Endodermal cell (in vitro differentiated cells): Measurements from ENCODE around the gene JUP. TPM values are rescaled to one million over a fixed set of nuclear protein-coding genes. Genes with fewer than 3 reads are reported as not detected.

Experiments used
- DNase-seq: peaks from one replicate; pipeline ENCODE4 v3.0.0-alpha.2; 2017
- H3K27ac ChIP-seq: 2 replicates; pipeline ENCODE4 v1.5.1; 2013; ENCODE audit warnings: mild to moderate bottlenecking, low read depth, low read length, moderate library complexity
- H3K27me3 ChIP-seq: 2 replicates; pipeline ENCODE4 v1.6.1; 2013; ENCODE audit warnings: mild to moderate bottlenecking, low read length, moderate library complexity; ENCODE audit not compliant: insufficient read depth, control insufficient read depth, poor library complexity, severe bottlenecking
- H3K36me3 ChIP-seq: 2 replicates; pipeline ENCODE4 v1.7.0; 2013; ENCODE audit warnings: mild to moderate bottlenecking, low read length, moderate library complexity; ENCODE audit not compliant: control insufficient read depth, insufficient read depth
- H3K4me1 ChIP-seq: one replicate; pipeline ENCODE4 v1.7.0; 2013; ENCODE audit warnings: low read length; ENCODE audit not compliant: control insufficient read depth, insufficient read depth
- H3K4me3 ChIP-seq: 2 replicates; pipeline ENCODE4 v1.5.1; 2013; ENCODE audit warnings: mild to moderate bottlenecking, low read length, moderate library complexity
- H3K9ac ChIP-seq: 2 replicates; pipeline ENCODE4 v1.6.1; 2013; ENCODE audit warnings: mild to moderate bottlenecking, low read length, moderate library complexity; ENCODE audit not compliant: poor library complexity, severe bottlenecking; ENCODE audit errors: extremely low read depth
- H3K9me3 ChIP-seq: 2 replicates; pipeline ENCODE4 v1.6.1; 2013; ENCODE audit warnings: mild to moderate bottlenecking, low read length, moderate library complexity; ENCODE audit not compliant: control insufficient read depth
- H3K27ac Mint-ChIP-seq: 2 replicates; pipeline ENCODE4 v1.8.0; 2020; ENCODE audit warnings: mixed read lengths
- H3K27me3 Mint-ChIP-seq: 2 replicates; pipeline ENCODE4 v1.8.0; 2021; ENCODE audit warnings: mild to moderate bottlenecking, mixed read lengths; ENCODE audit not compliant: insufficient read depth
- H3K36me3 Mint-ChIP-seq: 2 replicates; pipeline ENCODE4 v1.8.0; 2020; ENCODE audit warnings: low read depth, mixed read lengths
- H3K4me1 Mint-ChIP-seq: 2 replicates; pipeline ENCODE4 v1.8.0; 2020; ENCODE audit warnings: mixed read lengths
- H3K4me3 Mint-ChIP-seq: 2 replicates; pipeline ENCODE4 v1.8.0; 2020; ENCODE audit warnings: mild to moderate bottlenecking, moderate library complexity, mixed read lengths
- H3K9me3 Mint-ChIP-seq: 2 replicates; pipeline ENCODE4 v1.8.0; 2020; ENCODE audit warnings: mild to moderate bottlenecking, mixed read lengths
- CTCF ChIP-seq: fragments of 200-600 bp; sonication (generic); conservative IDR thresholded peaks from 2 replicates; pipeline ENCODE4 v1.5.0; 2021; ENCODE audit warnings: antibody characterized with exemption, mild to moderate bottlenecking
- WGBS, 2 experiments: methylation state at CpG; one replicate each; pipeline versions ENCODE4 v1.1.5 to v1.1.7; 2013; ENCODE audit warnings: missing lambda C conversion rate in 2 of 2, mixed read lengths in 1 of 2; ENCODE audit not compliant: insufficient coverage in 1 of 2, insufficient read length in 1 of 2; 5-methylcytosine and 5-hydroxymethylcytosine counted together
- total RNA-seq, 2 donors: library from RNA; stranded (reverse); fragmentation: NEBNext Ultra II Directional in 1 of 2; extraction: Animal tissue kit (Norgen Biotek cat#: 25700) in 1 of 2; gene quantifications; 2 replicates in 1 of 2; 3 replicates in 1 of 2; pipeline ENCODE4 v1.2.1, GENCODE V29; 2021

JUP gene
- total RNA-seq, 2 donors from 2014 or later: 112 to 167 TPM

GRCh38 chr17:41738077-41738800 lies 48.3 kb downstream of the JUP start:
- Mint-ChIP-seq H3K27ac (peak overlapping the region; percentile 87), H3K4me1 (peaks cover 9% of the 10 kb centered on the region), H3K36me3 (no peaks in the 10 kb centered on the region), H3K4me3 (no peak overlapping the region), H3K27me3 (peaks cover 47% of the 10 kb centered on the region), H3K9me3 (no peaks in the 10 kb centered on the region)
- DNase-seq: peak; percentile 98
- Histone ChIP-seq H3K27ac (no peak overlapping the region), H3K27me3 (peaks cover 42% of the 10 kb centered on the region), H3K9ac (no peak overlapping the region), H3K9me3 (no peaks in the 10 kb centered on the region), H3K36me3 (no peaks in the 10 kb centered on the region), H3K4me1 (no peaks in the 10 kb centered on the region), H3K4me3 (no peak overlapping the region)
- TF ChIP-seq CTCF: peak; percentile 98
- 27 to 92% methylated on average over 2 to 10 of the region's 10 CpGs for WGBS, 2 experiments

DNA sequence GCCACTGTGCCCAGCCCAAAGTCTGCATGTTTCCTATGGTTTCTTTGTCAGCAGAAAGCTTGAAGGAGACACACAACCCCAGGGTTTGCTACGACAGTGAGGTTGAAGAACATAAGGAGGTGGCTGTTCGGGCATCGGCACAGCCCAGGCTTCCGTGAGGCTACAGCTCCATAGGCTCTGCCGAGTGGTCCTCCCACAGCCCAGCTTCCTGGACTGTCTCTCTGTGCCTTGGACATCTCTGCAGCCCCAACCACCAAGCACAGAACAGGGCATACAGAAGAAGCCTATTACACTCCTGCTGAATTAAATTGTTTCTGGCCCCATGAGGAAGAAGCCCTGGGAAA lies 48.9 kb downstream of the JUP start:
- 10 to 50% methylated on average over 2 to 5 of the region's 5 CpGs for WGBS, 2 experiments
- H3K4me3 ChIP-seq: no peak overlapping the region
- H3K27ac ChIP-seq: no peak overlapping the region
- H3K9me3 Mint-ChIP-seq: no peaks in the 10 kb centered on the region
- peaks cover 9% of the 10 kb centered on the region for H3K4me1 Mint-ChIP-seq
- no peak for TF ChIP-seq CTCF
- no peak overlapping the region for H3K27ac Mint-ChIP-seq
- H3K9me3 ChIP-seq: no peaks in the 10 kb centered on the region
- DNase-seq: peak; percentile 55
- H3K27me3 ChIP-seq: peaks cover 48% of the 10 kb centered on the region
- H3K9ac ChIP-seq: no peak overlapping the region
- peaks cover 53% of the 10 kb centered on the region for H3K27me3 Mint-ChIP-seq
- no peaks in the 10 kb centered on the region for H3K36me3 ChIP-seq
- no peak overlapping the region for H3K4me3 Mint-ChIP-seq
- H3K4me1 ChIP-seq: no peaks in the 10 kb centered on the region
- no peaks in the 10 kb centered on the region for H3K36me3 Mint-ChIP-seq

GRCh38 chr17:41736983-41737679 lies 49.4 kb downstream of the JUP start:
- Histone ChIP-seq H3K4me3 (no peak overlapping the region), H3K27me3 (peaks cover 53% of the 10 kb centered on the region), H3K9me3 (no peaks in the 10 kb centered on the region), H3K4me1 (no peaks in the 10 kb centered on the region), H3K27ac (no peak overlapping the region), H3K9ac (no peak overlapping the region), H3K36me3 (no peaks in the 10 kb centered on the region)
- 78 to 81% methylated on average over 14 to 17 of the region's 17 CpGs for WGBS, 2 experiments
- no peak overlapping the region for H3K4me3 Mint-ChIP-seq
- no peaks in the 10 kb centered on the region for H3K9me3 Mint-ChIP-seq
- H3K36me3 Mint-ChIP-seq: no peaks in the 10 kb centered on the region
- H3K27me3 Mint-ChIP-seq: peaks cover 59% of the 10 kb centered on the region
- H3K4me1 Mint-ChIP-seq: peaks cover 9% of the 10 kb centered on the region
- TF ChIP-seq CTCF: no peak
- no peak for DNase-seq
- no peak overlapping the region for H3K27ac Mint-ChIP-seq
